PC-3 (cell line): Measurements from ENCODE around the gene CD151. TPM values are rescaled to one million over a fixed set of nuclear protein-coding genes. Genes with fewer than 3 reads are reported as not detected.

Experiments
- ATAC-seq: fragments of 200-7000 bp; cut with Tn5 transposase; 2 replicates; pipeline ENCODE4 v1.9.1; 2020; ENCODE audit warnings: mild to moderate bottlenecking, moderate library complexity
- BruUV-seq: library from RNA; stranded (reverse); fragments of 400-500 nt; replicated peaks from 2 replicates; lab custom pipeline; 2021; lab: Mats Ljungman, UMichigan
- CTCF ChIA-PET: fragments of 300-600 bp; sonication (Branson Sonifier 250); formaldehyde crosslinking; loops from one replicate; lab custom pipeline; 2022; ENCODE audit warnings: antibody characterized with exemption; lab: Charles Lee
- POLR2A ChIA-PET: fragments of 300-600 bp; sonication (Branson Sonifier 250); formaldehyde crosslinking; loops from one replicate; lab custom pipeline; 2022; ENCODE audit warnings: antibody characterized with exemption; ENCODE audit not compliant: unreplicated experiment; lab: Charles Lee
- DNase-seq: peaks from one replicate; pipeline ENCODE4 v3.0.0-alpha.2; 2015
- H2AFZ ChIP-seq: fragments of 300-600 bp; sonication (generic); 2 replicates; pipeline ENCODE4 v1.6.0; 2016; ENCODE audit warnings: antibody characterized with exemption, low read length
- H3F3A ChIP-seq: fragments of 300-600 bp; sonication (generic); one replicate; pipeline ENCODE4 v1.6.0; 2017; ENCODE audit warnings: antibody characterized with exemption, low read length, control low read depth, mild to moderate bottlenecking; ENCODE audit not compliant: unreplicated experiment
- H3K27ac ChIP-seq: fragments of 300-600 bp; sonication (generic); 2 replicates; pipeline ENCODE4 v1.5.1; 2016; ENCODE audit warnings: mild to moderate bottlenecking, low read length
- H3K27me3 ChIP-seq: fragments of 300-600 bp; sonication (generic); 2 replicates; pipeline ENCODE4 v1.6.1; 2016; ENCODE audit warnings: low read length, mixed read lengths
- H3K36me3 ChIP-seq: fragments of 300-600 bp; sonication (generic); 2 replicates; pipeline ENCODE4 v1.6.1; 2016; ENCODE audit warnings: low read depth, mixed run types, low read length, mixed read lengths
- H3K4me1 ChIP-seq: fragments of 300-600 bp; sonication (generic); 2 replicates; pipeline ENCODE4 v1.5.1; 2016; ENCODE audit warnings: low read length; ENCODE audit not compliant: insufficient read depth
- H3K4me2 ChIP-seq: fragments of 300-600 bp; sonication (generic); 2 replicates; pipeline ENCODE4 v1.6.0; 2016; ENCODE audit warnings: low read length
- H3K4me3 ChIP-seq: fragments of 300-600 bp; sonication (generic); 2 replicates; pipeline ENCODE4 v1.5.1; 2016; ENCODE audit warnings: mild to moderate bottlenecking, low read length, mixed read lengths
- H3K79me2 ChIP-seq: fragments of 300-600 bp; sonication (generic); 2 replicates; pipeline ENCODE4 v1.6.1; 2017; ENCODE audit warnings: low read length, mixed read lengths
- H3K9ac ChIP-seq: fragments of 300-600 bp; sonication (generic); 2 replicates; pipeline ENCODE4 v1.6.0; 2016; ENCODE audit warnings: mild to moderate bottlenecking, low read length
- H3K9me2 ChIP-seq: fragments of 300-600 bp; sonication (generic); replicated peaks from 2 replicates; pipeline ENCODE4 v1.6.1; 2016; ENCODE audit warnings: mixed run types, low read length, mixed read lengths
- H3K9me3 ChIP-seq: fragments of 300-600 bp; sonication (generic); 2 replicates; pipeline ENCODE4 v1.6.1; 2016; ENCODE audit warnings: low read length, mixed read lengths
- H4K20me1 ChIP-seq: fragments of 300-600 bp; sonication (generic); 2 replicates; pipeline ENCODE4 v1.6.1; 2016; ENCODE audit warnings: low read length, mixed read lengths
- EZH2 ChIP-seq: fragments of 300-600 bp; sonication (generic); IDR thresholded peaks from one replicate; pipeline ENCODE4 v1.6.1; 2017; ENCODE audit warnings: antibody characterized with exemption, mild to moderate bottlenecking, low read length; ENCODE audit not compliant: unreplicated experiment
- EZH2phosphoT487 ChIP-seq: fragments of 300-600 bp; sonication (generic); IDR thresholded peaks from 2 replicates; pipeline ENCODE4 v1.6.1; 2018; ENCODE audit warnings: mild to moderate bottlenecking, antibody characterized with exemption, low read length, borderline replicate concordance
- intact Hi-C: fragments of 100-400 bp; cut with micrococcal nuclease; formaldehyde crosslinking; loops from 2 replicates; pipeline ENCODE4 v1.9.0; 2023
- total RNA-seq: library from RNA; depleted of rRNA; stranded (reverse); fragments of >200 nt; gene quantifications from 2 replicates; pipeline ENCODE4 v1.2.3, GENCODE V29; 2014
- TF ChIP-seq, protein P1 (sequence below): fragments of 300-600 bp; sonication (generic); conservative IDR thresholded peaks from 2 replicates; pipeline ENCODE4 v1.5.1; 2017; ENCODE audit warnings: antibody characterized with exemption, low read depth, mild to moderate bottlenecking, low read length

CD151 gene
- total RNA-seq, 1 experiment from 2014 or later = 469 TPM

DNA sequence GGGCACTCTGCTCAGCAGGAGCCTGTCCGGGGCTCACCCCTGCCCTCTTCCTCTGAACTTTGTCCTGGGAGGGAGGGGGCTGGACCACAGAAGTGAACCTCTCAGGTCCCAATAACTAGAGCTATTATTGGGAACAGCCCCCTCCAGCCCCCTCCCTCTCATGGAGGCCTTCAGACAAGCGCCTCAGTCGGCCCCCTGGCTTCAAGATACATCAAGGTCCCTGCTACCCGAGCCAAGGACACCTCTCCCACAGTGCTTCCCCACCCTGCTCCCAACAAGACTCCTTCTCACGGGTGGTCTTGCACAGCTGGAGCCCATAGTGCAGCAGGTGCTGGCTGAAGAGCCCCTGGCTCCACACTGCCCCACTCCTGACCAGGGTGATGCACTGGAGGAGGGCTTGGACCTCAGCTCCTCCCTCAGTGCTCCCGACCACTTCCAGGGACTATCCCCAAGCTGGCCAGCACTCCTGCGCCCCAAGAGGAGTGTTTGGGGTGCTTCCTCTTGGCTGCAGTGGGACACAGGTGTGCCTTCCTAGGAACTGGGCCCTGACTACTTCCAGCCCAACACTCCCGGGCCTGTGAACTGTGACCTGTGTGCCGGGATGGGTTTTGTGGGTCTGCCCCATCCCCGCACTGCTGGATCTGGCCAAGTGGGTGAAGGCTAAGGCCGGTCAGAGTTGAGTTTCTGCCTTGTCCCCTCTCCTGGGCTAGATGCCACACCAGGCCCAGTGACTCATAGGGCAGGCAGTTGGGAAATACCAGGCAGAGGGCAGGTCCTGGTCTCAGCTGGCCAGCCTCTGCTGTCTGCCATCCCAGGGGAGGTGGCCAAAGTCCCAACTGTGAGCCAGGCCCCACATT lies 11.9 kb upstream of the CD151 start:
- TF ChIP-seq, protein P1, sequence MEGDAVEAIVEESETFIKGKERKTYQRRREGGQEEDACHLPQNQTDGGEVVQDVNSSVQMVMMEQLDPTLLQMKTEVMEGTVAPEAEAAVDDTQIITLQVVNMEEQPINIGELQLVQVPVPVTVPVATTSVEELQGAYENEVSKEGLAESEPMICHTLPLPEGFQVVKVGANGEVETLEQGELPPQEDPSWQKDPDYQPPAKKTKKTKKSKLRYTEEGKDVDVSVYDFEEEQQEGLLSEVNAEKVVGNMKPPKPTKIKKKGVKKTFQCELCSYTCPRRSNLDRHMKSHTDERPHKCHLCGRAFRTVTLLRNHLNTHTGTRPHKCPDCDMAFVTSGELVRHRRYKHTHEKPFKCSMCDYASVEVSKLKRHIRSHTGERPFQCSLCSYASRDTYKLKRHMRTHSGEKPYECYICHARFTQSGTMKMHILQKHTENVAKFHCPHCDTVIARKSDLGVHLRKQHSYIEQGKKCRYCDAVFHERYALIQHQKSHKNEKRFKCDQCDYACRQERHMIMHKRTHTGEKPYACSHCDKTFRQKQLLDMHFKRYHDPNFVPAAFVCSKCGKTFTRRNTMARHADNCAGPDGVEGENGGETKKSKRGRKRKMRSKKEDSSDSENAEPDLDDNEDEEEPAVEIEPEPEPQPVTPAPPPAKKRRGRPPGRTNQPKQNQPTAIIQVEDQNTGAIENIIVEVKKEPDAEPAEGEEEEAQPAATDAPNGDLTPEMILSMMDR = no peak
- TF ChIP-seq EZH2 (no peak), EZH2phosphoT487 (no peak)
- Histone ChIP-seq H3K9me3 (no peaks in the 10 kb centered on the region), H3K27me3 (no peaks in the 10 kb centered on the region), H3K9me2 (no peaks in the 10 kb centered on the region), H4K20me1 (peaks cover 13% of the 10 kb centered on the region; the same call in 1 of the 2 replicates), H3K79me2 (peaks cover 25% of the 10 kb centered on the region), H3F3A (no peaks in the 10 kb centered on the region), H3K9ac (peak overlapping the region; percentile 67), H3K36me3 (no peaks in the 10 kb centered on the region), H2AFZ (no peak overlapping the region), H3K4me2 (peak overlapping the region; percentile 100), H3K27ac (peak overlapping the region; percentile 57), H3K4me1 (peaks cover 41% of the 10 kb centered on the region), H3K4me3 (peak overlapping the region; percentile 89)
- DNase-seq = peak; percentile 84
- TSS peak; percentile 67 for BruUV-seq
- peak; percentile 45 for ATAC-seq
- ChIA-PET CTCF (interaction anchor here (1.9 kb wide), 1 partner anchor 12 kb away, joined by 18 read pairs; the partner anchor contains the start of gene CD151), POLR2A (interaction anchor here (1.0 to 2.1 kb wide), 3 partner anchors 11 to 14 kb away, joined by 4 to 16 read pairs (median 12); partner anchors contain the start of gene CD151)
- intact Hi-C loops = loop anchor here (2.0 kb wide), 1 partner anchor 24 kb away; no protein-coding TSS in a partner anchor

DNA sequence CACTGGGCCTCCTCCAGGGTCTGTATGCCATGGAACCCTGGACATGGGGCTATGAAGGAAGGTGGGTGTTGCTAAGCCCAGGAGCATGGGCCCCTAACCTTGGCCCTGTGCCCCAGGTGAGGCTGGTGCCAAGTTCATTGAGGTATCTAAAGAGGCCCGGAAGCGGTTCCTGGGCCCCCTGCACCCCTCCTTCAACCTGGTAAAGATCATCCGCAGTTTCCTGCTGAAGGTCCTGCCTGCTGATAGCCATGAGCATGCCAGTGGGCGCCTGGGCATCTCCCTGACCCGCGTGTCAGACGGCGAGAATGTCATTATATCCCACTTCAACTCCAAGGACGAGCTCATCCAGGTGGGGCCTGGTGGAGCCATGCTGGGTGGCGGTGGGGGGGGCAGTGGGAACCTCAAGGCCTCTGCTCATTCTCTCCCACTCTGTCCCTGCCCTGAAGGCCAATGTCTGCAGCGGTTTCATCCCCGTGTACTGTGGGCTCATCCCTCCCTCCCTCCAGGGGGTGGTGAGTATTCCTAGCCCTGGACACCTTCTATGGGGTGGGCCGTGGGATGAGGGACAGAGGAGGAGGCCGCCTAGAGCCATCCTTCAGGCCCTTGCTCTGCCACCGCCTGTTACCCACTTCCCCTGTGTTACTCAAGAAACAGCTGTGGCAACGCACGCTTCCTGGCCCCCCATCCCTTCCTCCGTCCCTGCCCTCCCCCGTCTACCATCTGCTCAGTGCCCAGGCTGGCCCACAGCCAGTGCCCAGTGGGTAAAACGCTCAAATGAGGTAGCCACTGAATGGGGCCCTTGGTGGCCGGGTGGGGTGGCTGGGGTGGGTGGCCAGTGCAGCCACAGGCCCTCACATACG lies 11.0 kb upstream of the CD151 start:
- ATAC-seq (no peak), DNase-seq (no peak)
- H4K20me1 ChIP-seq = peaks cover 13% of the 10 kb centered on the region; the same call in 1 of the 2 replicates
- no TSS peak for BruUV-seq
- ChIA-PET POLR2A (interaction anchor here (1.0 kb wide), 1 partner anchor 13 kb away, joined by 4 read pairs; no protein-coding TSS in a partner anchor), CTCF (no interaction called here)
- H3K9me3 ChIP-seq = no peaks in the 10 kb centered on the region
- peak overlapping the region; percentile 38 for H3K4me3 ChIP-seq
- no peak overlapping the region for H3K9ac ChIP-seq
- H3K27ac ChIP-seq = peak overlapping the region; percentile 34
- no peaks in the 10 kb centered on the region for H3F3A ChIP-seq
- no peaks in the 10 kb centered on the region for H3K36me3 ChIP-seq
- intact Hi-C loops = loop anchor here (2.0 kb wide), 1 partner anchor 25 kb away; no protein-coding TSS in a partner anchor
- no peak overlapping the region for H2AFZ ChIP-seq
- peaks cover 25% of the 10 kb centered on the region for H3K79me2 ChIP-seq
- TF ChIP-seq EZH2phosphoT487 (no peak), EZH2 (no peak)
- TF ChIP-seq, protein P1 = no peak
- no peaks in the 10 kb centered on the region for H3K27me3 ChIP-seq
- peaks cover 49% of the 10 kb centered on the region for H3K4me1 ChIP-seq
- H3K4me2 ChIP-seq = peak overlapping the region; percentile 100
- no peaks in the 10 kb centered on the region for H3K9me2 ChIP-seq
